SH-SY5Y (cell line): Measurements from ENCODE around the gene ARID2.

Source experiments
- GATA2 ChIP-seq: IDR thresholded peaks from 2 replicates; pipeline ENCODE4 v1.6.1; 2011; ENCODE audit warnings: mild to moderate bottlenecking, low read depth, low read length
- GATA3 ChIP-seq: IDR thresholded peaks from 2 replicates; pipeline ENCODE4 v1.6.1; 2011; ENCODE audit warnings: low read depth, mild to moderate bottlenecking, low read length, moderate library complexity

ARID2 gene

DNA sequence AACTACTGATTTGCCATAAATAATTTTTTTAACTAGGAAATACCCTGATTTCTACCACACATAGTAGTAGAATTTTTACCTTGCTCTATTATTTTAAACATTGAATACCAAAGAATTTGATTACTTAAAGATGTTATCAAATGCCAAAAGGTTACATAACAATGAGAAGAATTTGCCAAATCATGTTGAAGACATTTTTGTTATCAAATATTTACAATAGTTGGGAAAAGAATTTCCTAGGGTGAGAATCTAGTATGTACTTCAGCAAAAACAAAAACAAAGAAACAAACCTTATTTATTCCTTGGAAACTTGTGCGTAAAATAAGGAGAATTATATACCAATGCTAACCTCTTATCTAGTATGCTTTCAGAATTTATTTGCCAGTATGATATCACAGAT is 153.7 kb downstream of the ARID2 start:
- TF ChIP-seq GATA3 (no peak), GATA2 (no peak)

DNA sequence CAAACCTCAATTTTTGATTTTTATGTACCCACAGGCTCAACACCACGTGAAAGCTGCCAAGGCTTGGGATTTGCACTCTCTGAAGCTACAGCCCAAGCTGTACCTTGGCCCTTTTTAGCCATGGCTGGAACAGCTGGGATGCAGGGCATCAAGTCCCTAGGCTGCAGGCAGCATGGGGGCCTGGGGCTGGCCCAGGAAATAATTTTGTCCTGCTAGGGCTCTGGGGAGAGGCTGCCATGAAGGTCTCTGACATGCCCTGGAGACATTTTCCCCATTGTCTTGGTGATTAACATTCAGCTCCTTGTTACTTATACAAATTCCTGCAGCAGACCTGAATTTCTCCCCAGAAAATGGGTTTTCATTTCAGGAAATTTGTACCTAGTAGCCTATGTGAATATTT is 157.2 kb downstream of the ARID2 start:
- no peak for TF ChIP-seq GATA2

GRCh38 chr12:45887544-45887943 is 158.0 kb downstream of the ARID2 start:
- TF ChIP-seq GATA2 (no peak), GATA3 (no peak)

DNA sequence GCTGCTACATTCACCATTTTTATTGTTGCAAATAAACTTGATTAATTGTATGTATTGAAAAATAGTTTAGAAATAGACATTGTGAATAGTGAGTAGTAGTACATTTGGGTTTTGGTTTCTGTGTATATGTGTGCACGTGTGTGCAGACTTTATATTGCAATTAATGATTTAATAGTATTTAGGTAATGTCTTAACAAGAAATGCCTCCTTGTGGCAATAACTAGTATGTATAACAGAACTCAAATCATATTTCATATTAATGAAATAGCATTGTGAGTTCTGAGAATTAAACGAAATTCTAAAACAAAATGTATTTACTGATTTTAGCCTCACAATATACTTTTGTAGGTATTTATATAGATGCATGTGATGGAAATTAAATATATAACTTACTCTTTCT is 160.8 kb downstream of the ARID2 start:
- TF ChIP-seq GATA2, result no peak
- no peak for TF ChIP-seq GATA3

GRCh38 chr12:45893240-45893639 is 163.7 kb downstream of the ARID2 start:
- TF ChIP-seq GATA3, result no peak
- TF ChIP-seq GATA2, result no peak

- TF ChIP-seq GATA2, result no peak
- no peak for TF ChIP-seq GATA3
Measured at GRCh38 chr12:45895961-45896360, 166.5 kb downstream of the ARID2 start.

GRCh38 chr12:45898094-45898493 is 168.6 kb downstream of the ARID2 start:
- TF ChIP-seq GATA3 (no peak), GATA2 (no peak)

GRCh38 chr12:45907955-45908354 is 178.4 kb downstream of the ARID2 start:
- TF ChIP-seq GATA3, result no peak
- no peak for TF ChIP-seq GATA2

GRCh38 chr12:45909041-45909713 is 179.7 kb downstream of the ARID2 start:
- no peak for TF ChIP-seq GATA3
- TF ChIP-seq GATA2, result no peak

DNA sequence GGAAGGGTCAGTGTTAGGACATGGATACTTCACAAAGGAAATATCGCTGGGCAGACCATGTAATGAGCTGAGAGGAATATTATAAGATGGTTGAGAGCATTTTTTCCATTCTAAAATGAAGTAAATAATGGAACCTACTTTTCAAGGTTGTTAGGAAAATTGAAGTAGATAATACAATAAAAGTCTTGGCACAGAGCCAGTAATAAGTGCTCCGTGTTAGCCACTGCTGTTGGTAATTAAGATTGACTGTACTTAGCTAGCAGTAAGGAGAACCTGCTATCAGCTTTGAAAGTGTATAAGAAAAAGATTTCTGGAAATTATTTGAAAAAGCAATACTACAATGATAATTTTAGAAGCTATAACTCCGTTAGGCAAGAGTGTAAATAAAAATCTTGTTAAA is 183.3 kb downstream of the ARID2 start:
- TF ChIP-seq GATA3, result no peak
- no peak for TF ChIP-seq GATA2

DNA sequence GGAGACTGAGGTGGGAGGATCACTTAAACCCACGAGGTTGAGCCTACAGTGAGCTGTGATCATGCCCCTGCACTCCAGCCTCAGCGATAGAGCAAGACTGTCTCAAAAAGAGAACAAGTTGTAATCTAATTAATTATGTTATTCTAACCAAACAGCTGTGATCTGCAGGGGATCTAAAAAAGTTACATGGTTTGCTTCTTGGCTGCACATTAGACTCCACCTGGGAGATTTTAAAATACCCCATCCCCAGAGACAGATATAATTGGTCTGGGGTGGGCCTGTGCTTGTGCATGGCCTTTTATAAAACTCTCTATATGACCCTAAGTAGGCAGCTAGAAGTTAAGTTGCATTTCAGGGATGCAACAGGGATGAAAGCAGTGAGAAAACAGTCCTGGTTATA is 184.1 kb downstream of the ARID2 start:
- TF ChIP-seq GATA2 (no peak), GATA3 (no peak)

- no peak for TF ChIP-seq GATA3
- TF ChIP-seq GATA2, result no peak
Measured at GRCh38 chr12:45914090-45914489, 184.6 kb downstream of the ARID2 start.

GRCh38 chr12:45915405-45915804 is 185.9 kb downstream of the ARID2 start:
- TF ChIP-seq GATA3 (no peak), GATA2 (no peak)

GRCh38 chr12:45918818-45919217 is 189.3 kb downstream of the ARID2 start:
- TF ChIP-seq GATA3, result no peak
- no peak for TF ChIP-seq GATA2

DNA sequence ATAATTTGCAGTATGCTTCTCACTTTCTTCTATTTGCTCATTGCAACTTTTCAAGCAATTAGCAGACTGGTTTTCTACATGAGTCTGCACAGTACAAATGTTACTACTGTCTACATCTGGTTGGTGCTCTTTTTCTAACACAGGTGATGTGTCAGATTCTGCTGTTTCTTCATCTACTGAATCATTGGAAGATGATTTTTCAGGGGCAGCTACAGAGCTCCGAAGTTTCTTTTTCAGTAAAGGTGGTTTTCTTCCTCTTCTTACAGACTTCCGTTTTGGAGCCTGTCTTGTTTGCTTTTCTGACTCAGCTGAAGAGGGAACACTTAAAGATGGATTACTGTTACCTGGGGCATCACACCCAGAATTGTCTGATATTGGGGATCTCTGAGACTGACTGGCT is 198.8 kb downstream of the ARID2 start:
- TF ChIP-seq GATA2, result no peak
- no peak for TF ChIP-seq GATA3

- TF ChIP-seq GATA2 (no peak), GATA3 (no peak)
Measured at GRCh38 chr12:45930369-45930768, 200.9 kb downstream of the ARID2 start.
